ENCODE measurements around the gene RNF20. TPM values are rescaled to one million over a fixed set of nuclear protein-coding genes. Genes with fewer than 3 reads are reported as not detected.
"Not testable (repeated sequence)": the region's sequence is repeated elsewhere in the genome, so short reads cannot be mapped to it uniquely, and the experiment has no call there.

RNF20 gene
- total RNA-seq, 1 donor from 2014 or later, result 28.8 TPM

DNA sequence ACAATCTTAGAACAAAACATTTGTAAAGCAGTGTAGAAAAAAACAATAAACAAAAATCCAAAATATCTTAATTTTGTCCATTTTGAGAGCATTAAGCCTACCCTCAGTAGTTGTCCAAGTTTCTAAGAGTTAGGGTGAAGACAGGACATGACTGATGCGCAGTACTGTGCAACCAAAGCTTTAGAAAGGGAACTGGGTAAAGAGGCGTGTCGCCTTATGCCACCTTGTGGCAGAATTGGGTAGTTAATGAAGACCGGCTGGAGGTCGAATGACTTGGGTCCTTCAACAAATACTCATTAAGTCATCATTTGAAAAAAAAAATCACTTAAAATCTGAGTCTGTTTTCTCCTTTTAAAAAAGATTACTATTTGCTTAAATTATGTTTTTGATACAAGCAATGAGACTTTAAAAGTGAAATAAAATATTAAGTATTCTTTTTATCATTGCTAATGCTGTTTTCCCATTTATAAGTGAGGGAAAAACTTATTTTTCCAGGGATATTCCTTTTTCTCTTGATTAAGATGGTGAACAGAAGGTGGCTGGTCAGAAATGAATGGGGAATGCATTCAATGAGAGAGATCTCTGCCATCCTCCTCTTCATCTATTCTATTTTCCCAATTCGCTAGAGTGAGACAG lies 3.5 kb upstream of the RNF20 start:
- peak; percentile 82 for DNase-seq (ENCODE audit: low read depth)

DNA sequence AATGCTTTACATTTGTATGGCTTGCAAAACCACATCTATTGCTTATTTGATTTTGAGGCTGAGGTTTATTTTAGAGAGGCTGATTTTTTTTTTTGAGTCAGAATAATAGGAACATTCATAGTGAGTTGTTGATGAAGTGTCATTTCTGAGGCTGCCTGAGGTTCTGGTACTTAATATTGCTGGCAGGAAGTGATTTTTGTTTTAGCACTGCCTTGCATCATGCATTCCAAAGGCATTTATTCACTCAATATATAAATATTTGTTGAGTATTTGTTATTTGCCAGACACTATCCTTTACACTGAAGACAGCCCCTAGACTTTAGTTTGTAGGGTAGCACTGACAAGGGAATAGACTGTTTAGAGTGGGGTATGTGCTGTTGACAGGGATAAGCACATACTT lies 2.7 kb downstream of the RNF20 start:
- no peak for DNase-seq (ENCODE audit: low read depth)

DNA sequence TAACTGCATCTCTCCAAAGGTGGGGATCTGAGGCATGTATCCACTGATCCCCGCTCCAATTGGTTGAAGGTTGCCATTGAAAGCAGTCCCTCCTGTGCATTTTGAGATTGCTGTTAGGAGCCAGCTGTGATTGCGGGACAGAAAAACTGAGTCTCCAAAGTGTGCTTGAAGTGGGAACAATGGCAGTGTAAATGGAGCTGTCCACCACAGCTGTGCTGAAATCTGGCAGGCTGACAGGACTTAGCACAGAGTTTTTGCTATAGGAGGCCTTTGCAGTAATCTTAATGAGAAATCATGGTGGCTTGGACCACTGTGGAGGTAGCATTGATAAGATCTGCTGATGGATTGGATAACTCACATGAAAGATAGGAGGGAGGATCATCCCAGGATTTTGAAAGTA lies 3.3 kb downstream of the RNF20 start:
- DNase-seq (ENCODE audit: low read depth), result peak; percentile 57

DNA sequence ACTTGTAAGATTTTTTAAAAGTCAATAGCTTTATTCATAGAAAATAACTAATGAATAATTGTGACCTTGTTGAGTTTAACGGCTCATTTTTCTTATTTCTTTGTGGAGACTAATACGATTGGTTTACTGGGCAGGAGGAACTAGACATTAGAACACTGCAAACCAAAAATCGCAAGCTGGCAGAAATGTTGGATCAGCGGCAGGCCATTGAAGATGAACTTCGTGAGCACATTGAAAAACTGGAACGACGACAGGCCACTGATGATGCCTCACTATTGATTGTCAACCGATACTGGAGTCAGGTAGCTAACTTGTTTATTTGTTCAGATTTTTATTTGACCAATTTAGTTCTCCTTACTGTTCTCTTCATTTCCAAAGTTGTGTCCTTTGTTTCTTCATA lies 6.4 kb downstream of the RNF20 start:
- no peak for DNase-seq (ENCODE audit: low read depth)

DNA sequence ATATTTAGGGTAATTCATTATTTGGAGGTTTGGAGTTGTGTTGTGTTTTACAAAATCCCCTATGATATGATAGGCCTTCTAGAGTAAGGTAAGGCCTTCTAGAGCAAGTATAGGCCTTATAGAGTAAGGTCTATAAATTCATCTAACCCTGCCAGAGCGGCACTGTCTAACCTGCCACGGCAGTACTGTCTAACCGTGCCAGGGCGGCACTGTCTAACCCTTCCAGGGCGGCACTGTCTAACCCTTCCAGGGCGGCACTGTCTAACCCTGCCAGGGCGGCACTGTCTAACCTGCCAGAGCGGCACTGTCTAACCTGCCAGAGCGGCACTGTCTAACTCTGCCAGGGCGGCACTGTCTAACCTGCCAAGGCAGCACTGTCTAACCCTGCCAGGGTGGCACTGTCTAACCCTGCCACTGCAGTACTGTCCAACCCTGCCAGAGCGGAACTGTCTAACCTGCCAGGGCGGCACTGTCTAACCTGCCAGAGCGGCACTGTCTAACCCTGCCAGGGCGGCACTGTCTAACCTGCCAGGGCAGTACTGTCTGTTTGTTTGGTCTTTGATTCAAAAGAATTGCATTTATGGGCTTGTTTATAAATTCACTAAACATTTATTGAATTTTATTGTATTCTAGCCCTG lies 9.6 kb downstream of the RNF20 start:
- no peak for DNase-seq (ENCODE audit: low read depth)

DNA sequence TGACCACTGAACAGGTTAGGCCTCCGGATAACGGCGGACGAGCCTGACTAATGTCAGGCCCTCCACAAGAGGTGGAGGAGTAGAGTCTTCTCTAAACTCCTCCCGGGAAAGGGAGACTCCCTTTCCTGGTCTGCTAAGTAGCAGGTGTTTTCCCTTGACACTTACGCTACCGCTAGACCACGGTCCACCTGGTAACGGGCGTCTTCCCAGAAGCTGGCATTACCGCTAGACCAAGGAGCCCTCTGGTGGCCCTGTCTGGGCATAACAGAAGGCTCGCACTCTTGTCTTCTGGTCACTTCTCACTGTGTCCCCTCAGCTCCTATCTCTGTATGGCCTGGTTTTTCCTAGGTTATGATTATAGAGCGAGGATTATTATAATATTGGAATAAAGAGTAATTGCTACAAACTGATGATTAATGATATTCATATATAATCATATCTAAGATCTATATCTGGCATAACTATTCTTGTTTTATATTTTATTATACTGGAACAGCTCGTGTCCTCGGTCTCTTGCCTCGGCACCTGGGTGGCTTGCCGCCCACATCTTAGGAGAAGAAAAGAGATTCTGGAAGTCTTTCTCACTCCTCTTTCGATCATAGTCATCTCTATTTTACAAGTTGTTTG lies 15.9 kb downstream of the RNF20 start:
- not testable (repeated sequence) for DNase-seq (ENCODE audit: low read depth)

DNA sequence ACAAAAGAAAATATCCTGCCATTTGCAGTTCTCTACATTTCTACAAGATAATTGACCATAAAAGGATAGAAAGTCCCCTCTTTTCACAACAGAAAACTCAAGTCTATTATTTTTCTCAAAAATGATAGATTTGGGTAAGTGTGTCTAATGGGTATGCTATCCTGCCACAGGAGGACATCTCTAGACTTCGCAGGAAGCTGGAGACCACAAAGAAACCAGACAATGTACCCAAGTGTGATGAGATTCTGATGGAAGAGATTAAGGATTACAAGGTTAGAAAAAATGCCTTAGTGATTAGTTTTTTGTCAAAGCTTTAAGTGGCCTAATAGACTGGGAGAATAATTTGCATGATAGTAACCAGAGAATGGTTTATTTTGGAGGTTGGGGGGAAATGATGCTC lies 28.1 kb downstream of the RNF20 start:
- DNase-seq (ENCODE audit: low read depth), result no peak

DNA sequence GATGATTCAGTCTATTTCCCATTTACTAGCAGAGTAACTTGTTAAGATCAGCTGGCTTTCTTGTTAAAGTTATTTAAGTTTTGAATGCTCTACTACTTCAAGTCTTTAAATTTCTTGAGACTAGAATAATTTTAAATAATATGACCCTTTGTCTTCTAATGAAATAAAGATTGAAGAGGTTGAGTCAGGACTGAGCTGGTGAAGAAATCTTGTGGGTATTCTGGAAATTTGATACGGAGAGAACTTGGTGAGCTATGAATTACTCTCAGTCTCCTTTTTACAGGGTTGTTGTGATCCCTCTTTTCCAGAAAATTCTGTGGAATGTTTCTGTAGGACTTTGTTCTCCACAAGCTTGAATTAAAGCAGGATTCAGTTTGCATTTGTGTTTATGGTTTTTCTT lies 29.3 kb downstream of the RNF20 start:
- peak; percentile 31 for DNase-seq (ENCODE audit: low read depth)

DNA sequence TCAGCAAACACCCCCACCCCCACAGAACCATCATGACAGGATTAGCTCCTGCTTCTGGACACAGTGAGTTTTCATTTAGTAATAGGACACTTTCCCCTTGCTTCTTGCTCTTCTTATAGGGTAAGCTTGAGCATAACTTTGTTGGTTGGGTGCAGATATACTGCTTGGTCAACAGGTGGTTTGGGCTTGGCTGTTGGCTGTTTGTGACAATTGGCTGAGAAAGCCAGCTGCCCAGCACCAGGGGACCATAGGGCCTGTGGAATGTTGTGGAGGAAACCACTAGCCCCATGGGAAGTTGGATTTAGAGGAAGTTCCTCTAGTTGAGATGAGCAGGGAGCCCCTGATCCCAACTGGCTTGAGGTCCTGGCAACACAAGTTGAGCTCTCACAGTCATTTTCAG lies 30.6 kb downstream of the RNF20 start:
- DNase-seq (ENCODE audit: low read depth), result peak; percentile 77

DNA sequence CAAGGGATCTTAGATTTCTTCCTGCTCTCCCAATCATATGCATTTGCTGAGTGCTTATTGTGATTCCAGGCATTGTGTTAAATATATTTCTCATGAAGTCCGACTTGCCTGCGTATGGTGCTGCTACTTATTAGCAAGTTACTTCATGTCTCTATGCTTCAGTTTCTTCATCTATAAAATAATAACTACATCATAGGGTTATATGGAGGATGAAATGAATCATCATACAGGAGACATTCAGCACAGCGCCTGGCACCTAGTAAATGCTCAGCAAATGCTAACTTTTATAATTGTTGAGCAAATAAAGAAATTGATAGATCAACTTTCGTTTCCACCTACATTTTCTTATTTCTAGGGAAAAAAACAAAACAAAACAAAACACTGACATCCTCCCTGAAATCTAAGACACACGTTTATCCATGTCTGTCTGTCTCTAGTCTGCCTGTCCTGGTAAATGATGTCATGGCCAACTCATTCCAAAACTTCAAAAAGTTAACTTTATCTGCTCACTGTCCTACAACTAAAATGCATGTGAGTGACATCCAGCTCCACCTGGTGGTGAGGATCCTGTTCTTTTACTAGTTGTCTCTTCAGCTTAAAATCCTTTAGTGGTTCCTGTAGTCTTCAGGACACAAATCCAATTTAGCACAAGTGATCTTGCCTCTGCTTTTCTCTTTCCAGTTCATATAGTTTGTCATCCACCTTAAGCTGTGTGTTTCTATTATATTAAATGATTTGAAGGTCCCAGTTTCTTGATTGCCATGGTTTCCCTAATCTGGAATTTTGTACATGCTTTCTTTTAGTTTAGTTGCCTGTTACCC lies 33.5 kb downstream of the RNF20 start:
- peak; percentile 49 for DNase-seq (ENCODE audit: low read depth)

DNA sequence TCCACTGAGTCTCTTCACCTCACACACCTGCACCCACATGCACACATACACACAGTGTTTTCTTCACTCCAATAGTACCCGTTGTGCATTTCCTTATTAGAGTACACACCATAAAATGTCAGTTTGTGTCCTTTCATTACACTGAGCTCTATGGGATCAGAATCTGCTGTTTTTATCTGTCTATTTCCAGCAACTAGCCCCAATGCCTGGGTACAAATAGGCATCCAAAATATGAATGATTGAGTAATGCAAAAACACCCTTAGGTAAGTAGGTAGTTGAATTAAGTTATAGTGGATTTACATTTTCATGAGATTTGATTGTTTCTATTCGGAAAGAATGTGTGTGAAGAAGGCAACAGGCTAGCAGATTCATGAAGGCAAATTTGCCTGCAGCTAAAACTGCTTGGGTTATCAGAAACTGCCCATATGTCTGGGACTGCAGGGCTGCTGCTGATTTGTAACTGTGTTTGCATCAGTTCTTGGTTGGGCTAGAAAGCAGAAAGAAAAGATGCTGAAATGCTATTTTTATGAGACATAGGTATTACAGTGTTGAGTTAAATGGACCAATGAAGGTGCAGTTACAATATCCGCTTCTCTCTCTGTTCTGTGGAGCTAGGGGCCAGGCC lies 34.2 kb downstream of the RNF20 start:
- DNase-seq (ENCODE audit: low read depth), result no peak

DNA sequence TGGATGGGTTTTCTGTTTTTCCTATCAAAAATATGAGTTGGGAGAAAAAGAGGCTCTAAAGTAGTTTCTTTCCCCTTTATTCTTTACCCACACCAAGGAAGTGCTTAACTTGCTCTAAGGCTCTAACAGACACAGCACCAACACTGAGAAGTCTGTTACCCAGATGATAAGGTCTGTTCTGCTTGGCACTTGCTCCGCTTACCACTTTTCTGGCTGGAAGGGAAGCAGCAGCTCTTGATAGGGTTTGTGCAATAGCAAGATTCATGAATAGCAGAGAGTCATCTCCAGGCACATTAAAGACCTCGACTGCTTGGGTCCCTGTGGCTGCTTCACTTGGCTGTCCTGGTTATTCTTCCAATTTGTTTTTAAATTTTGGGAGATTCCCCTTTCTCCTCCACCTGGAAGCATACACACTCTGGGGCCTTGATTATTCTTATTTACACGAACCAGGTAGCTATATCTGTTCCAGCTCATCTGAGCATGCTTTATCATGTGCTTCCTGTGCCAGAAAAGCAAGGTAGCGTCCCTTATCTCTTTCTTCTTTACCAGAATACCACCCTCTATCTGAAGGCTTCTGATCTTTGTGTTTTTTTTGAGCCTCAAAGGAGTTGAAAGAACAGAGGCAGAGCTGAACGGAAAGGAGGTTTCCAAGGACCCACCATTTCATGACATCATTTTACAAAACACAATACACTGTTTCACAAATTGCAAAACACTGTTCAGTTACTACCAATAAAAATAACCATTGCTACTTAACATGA lies 36.3 kb downstream of the RNF20 start:
- DNase-seq (ENCODE audit: low read depth), result no peak

DNA sequence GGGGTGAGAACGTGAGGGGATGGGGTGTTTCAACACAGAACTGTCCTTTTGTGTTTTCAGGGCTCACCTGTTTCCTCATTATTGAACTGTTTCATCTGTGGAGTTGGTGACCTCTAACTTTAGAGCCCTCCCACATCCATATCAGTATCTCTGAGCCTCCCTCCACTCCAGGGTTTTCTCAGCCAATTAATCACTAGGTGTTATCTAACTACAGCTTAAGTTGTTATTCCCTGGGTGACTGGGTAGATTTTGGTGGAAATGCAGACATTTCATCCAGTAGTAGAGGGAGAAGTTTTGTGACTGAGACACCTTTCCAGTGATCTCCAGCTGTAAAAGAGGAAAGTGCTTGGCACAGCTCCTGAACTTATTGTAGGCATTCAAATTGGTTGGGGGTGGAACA lies 37.5 kb downstream of the RNF20 start:
- DNase-seq (ENCODE audit: low read depth), result no peak

DNA sequence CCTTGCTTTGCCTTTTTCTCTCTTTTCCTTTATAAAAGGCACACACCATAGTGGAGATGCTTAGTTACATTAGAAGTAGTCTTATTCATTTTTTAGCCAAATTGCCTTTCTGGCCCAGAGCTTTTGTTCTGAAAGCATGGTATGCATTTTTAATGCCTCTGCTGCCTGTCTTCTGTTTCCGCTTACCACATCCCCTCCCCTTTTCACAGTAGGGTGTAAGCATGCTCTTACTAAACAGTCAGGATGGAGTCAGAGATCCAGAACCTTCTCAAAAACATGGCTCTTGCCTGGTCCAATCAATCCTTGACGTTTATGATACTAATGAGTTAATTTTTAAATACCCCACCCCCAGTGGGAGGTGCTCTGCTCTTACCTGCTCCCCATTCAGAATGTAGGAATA lies 38.7 kb downstream of the RNF20 start:
- no peak for DNase-seq (ENCODE audit: low read depth)

DNA sequence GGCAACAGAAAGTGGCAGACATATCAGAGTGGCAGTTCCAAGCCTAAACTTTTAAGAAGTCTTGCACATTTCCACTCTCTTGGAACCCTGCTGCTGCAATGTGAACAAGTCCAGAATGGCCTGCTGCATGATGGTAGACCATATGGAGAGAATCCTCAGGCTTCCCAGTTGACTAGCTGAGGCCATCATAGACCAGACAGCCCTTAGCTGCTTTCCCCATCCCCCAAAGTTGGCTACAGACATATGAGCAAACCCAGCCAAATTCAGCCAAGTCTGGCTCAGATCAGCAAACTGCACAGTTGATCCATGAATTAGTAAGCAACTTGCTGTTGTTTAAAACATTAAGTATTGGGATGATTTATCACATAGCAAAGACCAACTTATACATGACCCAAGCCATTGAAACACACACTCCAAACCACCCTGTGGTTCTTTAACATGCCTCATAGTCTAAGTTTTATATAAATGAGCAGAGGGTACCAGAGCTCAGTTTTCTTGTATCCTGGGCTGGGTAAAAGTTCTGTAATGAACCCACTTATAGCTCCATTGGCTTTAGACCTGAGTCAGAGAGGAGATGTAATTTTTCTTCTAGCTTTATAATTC lies 41.2 kb downstream of the RNF20 start:
- DNase-seq (ENCODE audit: low read depth), result no peak

DNA sequence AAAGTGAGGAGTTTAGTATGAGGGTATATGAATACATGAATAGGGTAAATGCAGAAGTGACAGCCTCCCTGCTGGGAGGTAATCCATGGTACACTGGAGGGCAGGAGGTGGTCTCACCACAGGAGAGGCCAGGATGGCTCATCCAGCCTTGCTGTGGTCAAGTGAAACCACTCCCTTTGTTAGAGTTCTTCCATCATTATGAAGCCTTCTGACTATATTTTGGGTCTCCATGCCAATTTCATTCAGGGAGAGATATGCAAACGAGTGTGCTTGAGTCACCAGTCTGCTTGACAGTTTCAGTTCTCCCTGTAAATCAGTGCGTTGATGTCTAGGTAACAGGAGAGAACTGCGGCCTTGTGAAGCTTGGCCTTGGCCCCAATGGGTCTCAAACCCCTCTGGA lies 44.7 kb downstream of the RNF20 start:
- peak; percentile 28 for DNase-seq (ENCODE audit: low read depth)

DNA sequence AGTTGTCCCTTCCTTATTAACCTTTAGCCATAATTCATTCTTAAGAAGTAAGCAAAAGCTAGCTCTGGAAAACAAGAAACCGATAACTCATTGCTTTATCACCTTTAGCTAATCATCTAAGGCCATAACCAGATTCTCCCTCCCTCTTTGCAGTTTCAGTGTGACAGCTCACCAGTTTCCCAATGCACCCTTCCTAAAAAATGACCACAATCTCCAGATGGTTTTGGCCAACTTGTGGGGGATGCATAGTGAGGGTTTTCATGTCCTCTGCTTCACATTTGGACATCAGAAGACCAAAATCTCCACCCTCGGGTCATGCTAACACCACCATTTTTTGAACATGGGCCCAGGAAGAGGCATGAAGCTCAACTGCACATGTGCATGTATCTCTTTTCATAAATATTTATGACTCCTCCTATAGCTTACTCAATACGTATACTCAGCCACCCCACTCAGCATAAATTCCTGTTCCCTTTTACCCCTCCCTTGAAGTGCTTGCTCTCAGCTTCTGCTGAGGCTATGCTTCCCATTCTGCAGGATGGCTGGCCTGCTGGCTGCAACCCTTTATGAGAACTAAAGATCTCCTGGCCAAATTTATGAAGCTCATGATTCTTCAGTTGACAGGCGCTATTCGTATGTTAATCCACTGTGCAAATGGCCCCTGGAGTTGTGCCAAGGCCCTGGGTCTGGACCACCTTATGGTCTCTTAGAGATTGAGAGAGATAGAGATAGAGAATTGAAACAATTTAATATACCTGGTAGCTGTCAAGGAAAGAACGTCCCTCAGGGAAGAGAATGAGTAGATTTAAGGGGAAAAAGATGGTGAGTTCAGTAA lies 46.3 kb downstream of the RNF20 start:
- DNase-seq (ENCODE audit: low read depth), result no peak

DNA sequence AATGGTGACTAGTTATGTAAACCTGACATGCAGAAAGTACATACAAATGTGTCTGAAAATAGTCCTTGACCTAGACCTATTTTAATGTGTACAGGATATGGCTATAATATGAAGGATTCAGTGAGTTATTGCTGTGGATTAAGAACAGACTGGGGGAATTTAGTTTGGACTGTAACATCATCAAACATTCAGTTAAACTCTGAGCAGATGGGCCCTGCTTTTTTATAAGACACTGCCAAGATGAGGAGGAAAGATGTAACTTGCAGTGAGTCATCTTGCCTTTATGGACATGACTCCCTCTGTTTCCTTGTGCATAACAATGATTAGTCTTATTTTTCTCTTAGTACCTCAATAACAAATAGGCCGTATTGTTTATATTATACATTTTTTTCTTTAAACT lies 48.9 kb downstream of the RNF20 start:
- peak; percentile 24 for DNase-seq (ENCODE audit: low read depth)

DNA sequence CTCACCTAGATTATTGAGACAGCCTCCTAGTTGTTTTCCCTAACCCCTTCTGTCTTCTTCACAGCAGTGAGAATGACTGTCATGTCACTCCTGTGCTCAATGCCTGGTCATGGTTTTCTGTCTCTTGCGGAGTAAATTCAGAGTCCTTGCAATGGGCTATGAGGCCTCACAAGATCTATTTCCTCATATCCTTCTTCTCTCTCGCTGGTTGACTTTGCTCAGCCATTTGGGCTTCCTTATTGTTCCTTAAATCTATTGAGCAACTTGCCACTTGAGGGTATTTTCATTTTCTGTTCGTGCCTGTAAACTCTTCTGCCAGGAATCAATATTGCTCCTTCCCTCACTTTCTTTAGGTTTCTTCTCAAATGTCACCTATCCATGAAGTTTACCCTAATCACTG lies 52.1 kb downstream of the RNF20 start:
- no peak for DNase-seq (ENCODE audit: low read depth)

DNA sequence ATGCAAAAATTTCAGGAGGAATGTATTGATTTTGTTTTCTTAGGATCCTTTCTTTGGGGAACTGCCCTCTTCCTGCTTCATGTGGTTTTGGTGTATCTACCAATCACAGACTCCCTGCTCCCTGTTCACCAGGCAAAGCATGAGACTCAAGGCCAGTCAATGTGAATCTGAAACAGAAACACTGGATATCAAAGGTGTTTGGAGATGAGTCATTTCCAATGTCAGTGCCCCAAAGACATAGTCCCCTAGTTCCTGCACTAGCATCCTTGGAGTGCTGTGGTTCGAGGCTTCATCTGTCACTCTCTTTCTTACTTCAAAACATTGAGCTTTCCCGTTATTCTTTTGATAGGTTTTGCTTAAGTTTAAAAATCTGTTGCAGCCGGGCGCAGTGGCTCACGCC lies 53.0 kb downstream of the RNF20 start:
- DNase-seq (ENCODE audit: low read depth), result no peak
